K562 (cell line): Measurements from ENCODE around the gene GLTP. TPM values are rescaled to one million over a fixed set of nuclear protein-coding genes. Genes with fewer than 3 reads are reported as not detected.

Experiments
- ARID2 ChIP-seq: fragments of 450-650 bp; IDR thresholded peaks from 2 replicates; pipeline ENCODE4 v1.6.1; 2017; ENCODE audit warnings: antibody characterized with exemption, mild to moderate bottlenecking
- CBX3 ChIP-seq, 2 experiments: IDR thresholded peaks; 1 replicate in 1 of 2; 2 replicates in 1 of 2; pipeline ENCODE4 v1.6.1; 2012; ENCODE audit warnings: inconsistent platforms in 2 of 2, low read length in 2 of 2, borderline replicate concordance in 1 of 2, control low read depth in 1 of 2
- ELF4 ChIP-seq: fragments of 450-650 bp; formaldehyde crosslinking; IDR thresholded peaks from 2 replicates; pipeline ENCODE4 v1.4.0; 2022; ENCODE audit warnings: missing genetic modification characterization
- HMG20B ChIP-seq: fragments of 250-450 bp; sonication (Bioruptor Pico); IDR thresholded peaks from 2 replicates; pipeline ENCODE4 v1.5.0; 2021; ENCODE audit warnings: mild to moderate bottlenecking
- MAFK ChIP-seq: IDR thresholded peaks from 2 replicates; pipeline ENCODE4 v1.6.1; 2011; ENCODE audit warnings: low read length, improper control_type of control experiment
- MIER1 ChIP-seq: fragments of 450-650 bp; IDR thresholded peaks from 2 replicates; pipeline ENCODE4 v1.6.1; 2016; ENCODE audit warnings: antibody characterized with exemption, mild to moderate bottlenecking, low read depth
- NCOA1 ChIP-seq: fragments of 450-650 bp; IDR thresholded peaks from 2 replicates; pipeline ENCODE4 v1.6.1; 2016; ENCODE audit warnings: low read depth
- POLR2H ChIP-seq: IDR thresholded peaks from 2 replicates; pipeline ENCODE4 v1.6.1; 2016; ENCODE audit warnings: missing genetic modification characterization, low read depth, mild to moderate bottlenecking, control low read depth, missing compliant biosample characterization, moderate library complexity
- RBM34 ChIP-seq: fragments of 200-400 bp; formaldehyde crosslinking; IDR thresholded peaks from 2 replicates; pipeline ENCODE4 v1.6.1; 2018; ENCODE audit warnings: low read length, borderline replicate concordance; ENCODE audit not compliant: insufficient read depth
- SAFB ChIP-seq: fragments of 200-400 bp; formaldehyde crosslinking; IDR thresholded peaks from 2 replicates; pipeline ENCODE4 v1.6.1; 2017; ENCODE audit warnings: low read depth, low read length, borderline replicate concordance
- STAT5A ChIP-seq: IDR thresholded peaks from 2 replicates; pipeline ENCODE4 v1.6.1; 2012; ENCODE audit warnings: low read length, inconsistent platforms, borderline replicate concordance
- TCF3 ChIP-seq: sonication (generic); formaldehyde crosslinking; IDR thresholded peaks from 2 replicates; pipeline ENCODE4 v1.4.0; 2020; ENCODE audit warnings: mild to moderate bottlenecking, missing genetic modification reagents
- WHSC1 ChIP-seq: IDR thresholded peaks from one replicate; pipeline ENCODE4 v1.6.1; 2012; ENCODE audit warnings: low read length, control low read depth, inconsistent platforms
- ZNF551 ChIP-seq: fragments of 250-450 bp; sonication (Bioruptor Pico); IDR thresholded peaks from 2 replicates; pipeline ENCODE4 v1.5.0; 2021; ENCODE audit warnings: mild to moderate bottlenecking, moderate library complexity
- ZNF717 ChIP-seq: fragments of 250-450 bp; sonication (Bioruptor Pico); IDR thresholded peaks from 2 replicates; pipeline ENCODE4 v1.5.0; 2021
- ZNF785 ChIP-seq: fragments of 250-450 bp; sonication (Bioruptor Pico); IDR thresholded peaks from 2 replicates; pipeline ENCODE4 v1.4.0; 2020; ENCODE audit warnings: mild to moderate bottlenecking
- polyA plus RNA-seq, 8 experiments: library from polyadenylated mRNA; depleted of rRNA in 4 of 8; stranded (reverse) in 5 of 8; unstranded in 3 of 8; fragments of >200 nt; fragmentation: Nextera tagmentation in 2 of 8; fragmentation: Illumina TruSeq in 1 of 8; extraction: Ambion mirVana in 2 of 8; extraction: Trizol in 1 of 8; gene quantifications; 2 replicates each; pipeline versions ENCODE4 v1.2.1 to v1.2.3, GENCODE V29; 2011 to 2014; ENCODE audit warnings: inconsistent platforms in 1 of 8, missing spikeins in 1 of 8
- total RNA-seq, 7 experiments: library from RNA; depleted of rRNA in 6 of 7; stranded (reverse); fragments of >200 nt in 6 of 7; fragmentation: Illumina TruSeq in 2 of 7; extraction: Trizol in 2 of 7; gene quantifications; 2 replicates each; pipeline versions ENCODE4 v1.2.1 to v1.2.3, GENCODE V29; 2011 to 2021; ENCODE audit warnings: low replicate concordance in 1 of 7
- TF ChIP-seq, protein P1 (sequence below): fragments of 250-450 bp; sonication (Bioruptor Pico); IDR thresholded peaks from 2 replicates; pipeline ENCODE4 v1.4.0; 2020
- TF ChIP-seq, protein P2 (sequence below): fragments of 450-650 bp; IDR thresholded peaks from one replicate; pipeline ENCODE4 v1.6.1; 2018; ENCODE audit warnings: mild to moderate bottlenecking, moderate library complexity; ENCODE audit not compliant: partially characterized antibody
- TF ChIP-seq, protein P3 (sequence below): fragments of 450-650 bp; formaldehyde crosslinking; IDR thresholded peaks from 2 replicates; pipeline ENCODE4 v1.4.0; 2020; ENCODE audit warnings: mild to moderate bottlenecking, mixed read lengths
- TF ChIP-seq, protein P4 (sequence below), 2 experiments: fragments of 450-650 bp; conservative IDR thresholded peaks; 2 replicates each; pipeline ENCODE4 v1.6.1; 2017; ENCODE audit warnings: mild to moderate bottlenecking in 2 of 2, moderate library complexity in 2 of 2
- TF ChIP-seq, protein P5 (sequence below): IDR thresholded peaks from 2 replicates; pipeline ENCODE4 v1.6.1; 2016; ENCODE audit warnings: missing genetic modification characterization, missing compliant biosample characterization

Gene GLTP
- total and polyA plus RNA-seq, 9 of the 15 experiments (the other 6 are each of a cell fraction or from before 2014, with no cell fraction given): 4.4 to 8.3 (median 6.1) TPM

DNA sequence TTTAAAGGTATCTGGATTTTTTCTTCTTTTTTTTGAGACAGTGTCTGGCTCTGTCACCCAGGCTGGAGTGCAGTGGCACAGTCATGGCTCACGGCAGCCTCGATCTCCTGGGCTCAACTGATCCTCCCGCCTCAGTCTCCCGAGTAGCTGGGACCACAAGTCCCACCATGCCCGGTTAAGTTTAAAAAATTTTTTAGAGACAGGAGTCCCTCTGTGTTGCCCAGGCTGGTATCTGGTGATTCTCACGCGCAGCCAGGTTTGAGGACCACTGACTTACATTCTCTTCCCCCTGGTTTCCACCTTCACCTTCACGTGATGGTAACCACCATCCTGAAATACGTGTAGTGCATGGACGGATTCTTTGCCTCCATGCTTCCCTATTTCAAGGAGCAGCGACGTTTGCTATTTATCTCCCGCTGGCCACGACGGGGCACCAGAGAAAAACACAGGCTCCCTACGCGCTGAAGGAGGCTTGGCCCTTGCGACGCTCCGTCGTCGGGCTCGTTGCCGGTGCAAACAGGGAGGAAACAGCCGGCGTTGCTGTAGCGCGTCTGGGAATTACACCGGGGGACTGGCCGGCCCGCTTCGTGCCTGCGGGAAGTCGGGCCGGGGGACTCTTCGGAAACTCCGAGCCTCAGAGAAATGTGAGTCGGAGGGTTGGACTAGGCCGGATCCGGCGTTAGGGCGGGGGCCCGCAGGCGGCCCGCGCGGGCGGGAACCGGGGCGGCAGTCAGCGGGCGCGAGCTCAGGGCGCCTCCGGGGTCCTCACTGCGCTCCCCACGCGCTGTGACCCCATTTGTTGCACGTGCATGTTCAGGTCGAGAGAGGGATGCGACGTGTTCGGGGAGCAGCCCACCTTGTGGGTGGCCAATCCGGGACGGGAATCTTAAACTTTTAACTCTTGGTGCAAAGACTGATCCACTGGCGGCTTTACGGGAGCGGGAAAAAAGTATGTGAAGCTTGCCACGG is 19.7 kb upstream of the GLTP start, which contains the start of gene TCHP (continued):
- TF ChIP-seq MAFK (no peak), RBM34 (no peak), SAFB (no peak), WHSC1 (no peak), MIER1 (no peak), CBX3 (IDR thresholded peaks at IDR 0.05; ENCODE audit: borderline replicate concordance in 1 of 2, low read length in 2 of 2) (peak in 1 of 2 experiments; percentile 77; a peak in 1 of 3 replicates), TCF3 (CRISPR knock-in tag) (no peak), ZNF551 (CRISPR knock-in tag) (no peak), ARID2 (peak; percentile 39; the same call in 1 of the 2 replicates), ZNF717 (CRISPR knock-in tag) (no peak), STAT5A (no peak), ELF4 (CRISPR knock-in tag) (no peak), NCOA1 (no peak), HMG20B (CRISPR knock-in tag) (no peak), ZNF785 (no peak), POLR2H (tag) (no peak)
- TF ChIP-seq, protein P1, sequence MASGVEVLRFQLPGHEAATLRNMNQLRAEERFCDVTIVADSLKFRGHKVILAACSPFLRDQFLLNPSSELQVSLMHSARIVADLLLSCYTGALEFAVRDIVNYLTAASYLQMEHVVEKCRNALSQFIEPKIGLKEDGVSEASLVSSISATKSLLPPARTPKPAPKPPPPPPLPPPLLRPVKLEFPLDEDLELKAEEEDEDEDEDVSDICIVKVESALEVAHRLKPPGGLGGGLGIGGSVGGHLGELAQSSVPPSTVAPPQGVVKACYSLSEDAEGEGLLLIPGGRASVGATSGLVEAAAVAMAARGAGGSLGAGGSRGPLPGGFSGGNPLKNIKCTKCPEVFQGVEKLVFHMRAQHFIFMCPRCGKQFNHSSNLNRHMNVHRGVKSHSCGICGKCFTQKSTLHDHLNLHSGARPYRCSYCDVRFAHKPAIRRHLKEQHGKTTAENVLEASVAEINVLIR (CRISPR knock-in tag): no peak
- TF ChIP-seq, protein P2, sequence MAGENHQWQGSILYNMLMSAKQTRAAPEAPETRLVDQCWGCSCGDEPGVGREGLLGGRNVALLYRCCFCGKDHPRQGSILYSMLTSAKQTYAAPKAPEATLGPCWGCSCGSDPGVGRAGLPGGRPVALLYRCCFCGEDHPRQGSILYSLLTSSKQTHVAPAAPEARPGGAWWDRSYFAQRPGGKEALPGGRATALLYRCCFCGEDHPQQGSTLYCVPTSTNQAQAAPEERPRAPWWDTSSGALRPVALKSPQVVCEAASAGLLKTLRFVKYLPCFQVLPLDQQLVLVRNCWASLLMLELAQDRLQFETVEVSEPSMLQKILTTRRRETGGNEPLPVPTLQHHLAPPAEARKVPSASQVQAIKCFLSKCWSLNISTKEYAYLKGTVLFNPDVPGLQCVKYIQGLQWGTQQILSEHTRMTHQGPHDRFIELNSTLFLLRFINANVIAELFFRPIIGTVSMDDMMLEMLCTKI: no peak
- TF ChIP-seq, protein P3, sequence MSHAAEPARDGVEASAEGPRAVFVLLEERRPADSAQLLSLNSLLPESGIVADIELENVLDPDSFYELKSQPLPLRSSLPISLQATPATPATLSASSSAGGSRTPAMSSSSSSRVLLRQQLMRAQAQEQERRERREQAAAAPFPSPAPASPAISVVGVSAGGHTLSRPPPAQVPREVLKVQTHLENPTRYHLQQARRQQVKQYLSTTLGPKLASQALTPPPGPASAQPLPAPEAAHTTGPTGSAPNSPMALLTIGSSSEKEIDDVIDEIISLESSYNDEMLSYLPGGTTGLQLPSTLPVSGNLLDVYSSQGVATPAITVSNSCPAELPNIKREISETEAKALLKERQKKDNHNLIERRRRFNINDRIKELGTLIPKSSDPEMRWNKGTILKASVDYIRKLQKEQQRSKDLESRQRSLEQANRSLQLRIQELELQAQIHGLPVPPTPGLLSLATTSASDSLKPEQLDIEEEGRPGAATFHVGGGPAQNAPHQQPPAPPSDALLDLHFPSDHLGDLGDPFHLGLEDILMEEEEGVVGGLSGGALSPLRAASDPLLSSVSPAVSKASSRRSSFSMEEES (CRISPR knock-in tag): no peak
- TF ChIP-seq, protein P4, sequence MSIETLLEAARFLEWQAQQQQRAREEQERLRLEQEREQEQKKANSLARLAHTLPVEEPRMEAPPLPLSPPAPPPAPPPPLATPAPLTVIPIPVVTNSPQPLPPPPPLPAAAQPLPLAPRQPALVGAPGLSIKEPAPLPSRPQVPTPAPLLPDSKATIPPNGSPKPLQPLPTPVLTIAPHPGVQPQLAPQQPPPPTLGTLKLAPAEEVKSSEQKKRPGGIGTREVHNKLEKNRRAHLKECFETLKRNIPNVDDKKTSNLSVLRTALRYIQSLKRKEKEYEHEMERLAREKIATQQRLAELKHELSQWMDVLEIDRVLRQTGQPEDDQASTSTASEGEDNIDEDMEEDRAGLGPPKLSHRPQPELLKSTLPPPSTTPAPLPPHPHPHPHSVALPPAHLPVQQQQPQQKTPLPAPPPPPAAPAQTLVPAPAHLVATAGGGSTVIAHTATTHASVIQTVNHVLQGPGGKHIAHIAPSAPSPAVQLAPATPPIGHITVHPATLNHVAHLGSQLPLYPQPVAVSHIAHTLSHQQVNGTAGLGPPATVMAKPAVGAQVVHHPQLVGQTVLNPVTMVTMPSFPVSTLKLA (conservative IDR thresholded peaks at IDR 0.05): peak; percentile 79 to 91
- TF ChIP-seq, protein P5, sequence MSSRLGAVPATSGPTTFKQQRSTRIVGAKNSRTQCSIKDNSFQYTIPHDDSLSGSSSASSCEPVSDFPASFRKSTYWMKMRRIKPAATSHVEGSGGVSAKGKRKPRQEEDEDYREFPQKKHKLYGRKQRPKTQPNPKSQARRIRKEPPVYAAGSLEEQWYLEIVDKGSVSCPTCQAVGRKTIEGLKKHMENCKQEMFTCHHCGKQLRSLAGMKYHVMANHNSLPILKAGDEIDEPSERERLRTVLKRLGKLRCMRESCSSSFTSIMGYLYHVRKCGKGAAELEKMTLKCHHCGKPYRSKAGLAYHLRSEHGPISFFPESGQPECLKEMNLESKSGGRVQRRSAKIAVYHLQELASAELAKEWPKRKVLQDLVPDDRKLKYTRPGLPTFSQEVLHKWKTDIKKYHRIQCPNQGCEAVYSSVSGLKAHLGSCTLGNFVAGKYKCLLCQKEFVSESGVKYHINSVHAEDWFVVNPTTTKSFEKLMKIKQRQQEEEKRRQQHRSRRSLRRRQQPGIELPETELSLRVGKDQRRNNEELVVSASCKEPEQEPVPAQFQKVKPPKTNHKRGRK (tag): no peak
